ENCODE measurements around the gene LRPAP1.

LRPAP1 gene

DNA sequence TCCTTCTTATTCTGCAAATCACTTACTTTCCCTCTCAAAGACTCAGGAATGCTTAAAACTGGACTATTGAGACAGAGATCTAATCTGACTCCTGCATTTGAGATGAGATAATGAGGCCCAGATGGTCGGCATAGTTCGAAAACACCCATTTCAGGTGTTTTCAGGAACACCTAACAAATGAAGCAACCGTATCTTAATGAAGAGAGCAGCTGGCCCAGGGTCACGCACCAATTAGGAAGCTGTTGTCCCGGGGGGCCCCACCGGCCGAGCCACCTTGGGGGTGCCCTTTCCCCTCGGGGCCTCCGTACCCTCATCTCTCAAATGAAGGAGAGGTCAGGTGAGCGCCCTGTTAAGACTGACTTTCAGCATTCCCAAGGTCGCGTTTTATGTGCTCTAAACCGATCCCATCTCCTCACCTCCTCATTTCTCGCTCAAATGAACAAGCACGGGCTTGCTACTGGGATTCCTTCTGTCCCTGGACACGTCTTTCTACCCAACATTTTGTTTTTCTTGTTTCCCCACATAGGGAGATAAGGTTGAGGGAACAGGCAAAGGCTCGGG lies 824 bp downstream of the LRPAP1 start:
- no peak for DNase-seq (ENCODE audit: low read depth, low spot score)

- DNase-seq (ENCODE audit: low read depth, low spot score) = no peak
These were observed 1.5 kb downstream of the LRPAP1 start for GRCh38 chr4:3530663-3531254.

- no peak for DNase-seq (ENCODE audit: low read depth, low spot score)
These were observed 2.2 kb downstream of the LRPAP1 start for GRCh38 chr4:3530051-3530450.

DNA sequence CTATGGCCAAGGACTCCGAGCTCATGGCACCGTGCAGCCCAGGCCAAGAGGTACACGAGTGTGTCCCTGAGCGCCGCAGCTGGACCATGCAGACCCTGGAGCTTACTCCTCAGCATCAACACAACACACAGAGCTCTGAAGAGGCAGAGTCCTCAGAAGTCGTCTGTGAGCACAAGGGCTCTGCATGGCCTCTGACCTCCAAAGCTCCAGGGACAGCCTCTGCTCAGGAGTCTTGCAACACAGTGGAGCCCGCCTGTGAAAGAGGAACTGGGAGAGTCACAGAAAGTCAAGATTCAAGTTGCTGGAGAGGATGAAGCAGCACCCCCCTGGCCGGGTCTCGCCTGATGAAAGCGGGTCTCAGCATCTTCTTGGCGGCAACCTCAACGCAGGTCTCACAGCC lies 2.9 kb downstream of the LRPAP1 start:
- no peak for DNase-seq (ENCODE audit: low read depth, low spot score)

GRCh38 chr4:3527914-3528876 lies 4.0 kb downstream of the LRPAP1 start:
- DNase-seq (ENCODE audit: low read depth, low spot score) = no peak

DNA sequence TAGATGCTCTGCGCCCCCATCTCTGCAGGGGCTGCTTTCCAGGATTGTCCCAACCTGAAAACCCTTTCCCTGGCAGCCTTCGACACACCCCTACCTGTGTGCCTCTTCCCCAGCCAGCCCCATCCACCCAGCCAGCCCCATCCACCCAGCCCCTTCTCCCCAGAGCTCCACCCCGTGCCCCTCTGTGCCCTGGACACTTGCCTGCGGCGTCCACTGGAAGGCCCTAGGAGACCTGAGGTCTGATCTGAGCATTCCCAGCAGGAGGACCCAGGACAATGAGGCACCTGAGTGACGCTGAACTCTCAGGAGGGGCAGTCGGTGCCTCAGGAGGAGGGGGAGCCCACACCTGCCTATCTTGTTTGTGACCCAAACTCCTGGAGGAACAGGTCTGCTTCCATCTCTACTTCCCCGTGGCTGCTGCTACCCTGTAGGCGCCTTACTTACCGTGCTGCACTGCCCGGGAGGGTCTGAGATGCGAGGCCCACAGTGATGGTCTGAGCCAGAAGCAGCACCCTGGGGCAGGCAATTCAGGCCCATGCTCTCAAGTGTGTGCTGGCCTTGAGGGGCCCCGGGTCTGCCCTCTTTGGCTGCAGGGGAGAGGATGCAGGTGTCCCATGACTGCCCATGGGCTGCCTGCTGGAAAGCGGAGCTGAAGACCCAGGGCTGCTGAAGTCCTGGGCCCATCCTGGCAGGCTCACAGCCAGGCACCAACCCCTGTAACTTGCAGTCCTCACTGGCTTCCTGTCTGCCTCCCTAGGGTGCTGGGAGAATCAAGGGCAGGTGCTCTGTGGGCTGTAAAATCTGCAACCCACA lies 4.9 kb downstream of the LRPAP1 start:
- DNase-seq (ENCODE audit: low read depth, low spot score) = no peak

- DNase-seq (ENCODE audit: low read depth, low spot score) = no peak
These were observed 5.8 kb downstream of the LRPAP1 start for GRCh38 chr4:3526456-3526855.

GRCh38 chr4:3525532-3526430 lies 6.4 kb downstream of the LRPAP1 start:
- DNase-seq (ENCODE audit: low read depth, low spot score) = no peak

- no peak for DNase-seq (ENCODE audit: low read depth, low spot score)
These were observed 7.3 kb downstream of the LRPAP1 start for GRCh38 chr4:3524920-3525319.

DNA sequence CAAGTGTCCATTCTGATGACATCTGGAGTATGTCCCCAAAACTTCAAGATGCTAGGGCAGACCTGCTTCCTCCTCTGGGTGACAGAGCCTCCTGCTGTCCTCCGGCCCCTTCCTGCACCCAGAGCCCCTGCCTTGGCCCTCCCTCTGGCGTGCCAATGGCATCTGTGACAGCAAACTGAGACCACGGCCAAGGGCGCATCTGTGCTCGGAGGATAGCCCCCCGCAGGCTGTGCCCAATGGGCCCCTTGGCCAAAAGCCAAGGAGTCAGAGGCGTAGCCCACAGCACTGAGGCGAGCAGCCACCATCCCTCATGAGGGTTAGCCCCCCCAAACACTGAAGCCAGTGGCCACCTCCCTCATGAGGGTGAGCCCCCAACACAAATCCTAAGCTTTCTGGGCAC lies 7.9 kb downstream of the LRPAP1 start:
- DNase-seq (ENCODE audit: low read depth, low spot score) = no peak

GRCh38 chr4:3523628-3524221 lies 8.5 kb downstream of the LRPAP1 start:
- DNase-seq (ENCODE audit: low read depth, low spot score) = no peak

DNA sequence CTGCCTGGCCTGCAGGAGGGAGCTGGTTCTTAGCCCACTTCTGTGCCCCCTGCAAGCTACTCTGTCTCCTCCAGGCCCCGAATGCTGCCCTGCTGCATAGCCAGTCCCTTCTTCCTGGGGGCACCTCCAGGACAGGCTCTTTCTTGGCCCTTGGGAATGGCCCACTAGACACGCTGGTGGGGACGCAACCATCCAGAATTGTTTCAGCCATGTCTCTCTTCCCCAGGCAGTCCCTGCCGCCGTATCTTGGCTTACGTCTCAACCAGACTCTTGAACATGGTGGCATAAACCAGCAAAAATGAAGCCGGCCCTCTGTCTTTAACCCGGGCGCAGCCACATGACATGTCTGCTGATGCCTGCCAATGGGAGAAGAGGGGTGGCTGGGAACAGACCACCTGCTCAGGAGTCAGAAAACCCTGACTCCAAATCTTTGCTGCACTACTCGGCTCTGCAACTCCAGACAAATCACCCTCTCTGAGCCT lies 9.0 kb downstream of the LRPAP1 start:
- no peak for DNase-seq (ENCODE audit: low read depth, low spot score)

DNA sequence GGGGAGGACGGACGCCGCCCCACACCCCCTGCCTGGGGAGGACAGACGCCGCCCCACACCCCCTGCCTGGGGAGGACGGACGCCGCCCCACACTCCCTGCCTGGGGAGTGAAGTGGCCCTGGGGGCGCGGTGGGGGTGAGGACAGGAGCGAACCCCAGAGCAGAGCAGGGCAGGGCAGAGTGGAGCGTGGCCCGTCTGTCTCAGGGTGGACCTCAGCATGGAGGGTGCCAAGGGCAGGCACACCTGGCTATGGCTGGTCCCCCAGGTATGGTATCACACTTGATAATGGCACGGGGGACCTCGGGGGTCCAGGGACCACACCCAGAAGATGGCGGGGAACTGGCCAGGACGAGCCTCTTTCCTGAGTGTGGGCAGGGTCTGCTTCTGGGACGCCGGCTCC lies 9.6 kb downstream of the LRPAP1 start:
- DNase-seq (ENCODE audit: low read depth, low spot score) = no peak

GRCh38 chr4:3522326-3522640 lies 9.9 kb downstream of the LRPAP1 start:
- no peak for DNase-seq (ENCODE audit: low read depth, low spot score)

GRCh38 chr4:3521621-3522325 lies 10.4 kb downstream of the LRPAP1 start:
- DNase-seq (ENCODE audit: low read depth, low spot score) = no peak

DNA sequence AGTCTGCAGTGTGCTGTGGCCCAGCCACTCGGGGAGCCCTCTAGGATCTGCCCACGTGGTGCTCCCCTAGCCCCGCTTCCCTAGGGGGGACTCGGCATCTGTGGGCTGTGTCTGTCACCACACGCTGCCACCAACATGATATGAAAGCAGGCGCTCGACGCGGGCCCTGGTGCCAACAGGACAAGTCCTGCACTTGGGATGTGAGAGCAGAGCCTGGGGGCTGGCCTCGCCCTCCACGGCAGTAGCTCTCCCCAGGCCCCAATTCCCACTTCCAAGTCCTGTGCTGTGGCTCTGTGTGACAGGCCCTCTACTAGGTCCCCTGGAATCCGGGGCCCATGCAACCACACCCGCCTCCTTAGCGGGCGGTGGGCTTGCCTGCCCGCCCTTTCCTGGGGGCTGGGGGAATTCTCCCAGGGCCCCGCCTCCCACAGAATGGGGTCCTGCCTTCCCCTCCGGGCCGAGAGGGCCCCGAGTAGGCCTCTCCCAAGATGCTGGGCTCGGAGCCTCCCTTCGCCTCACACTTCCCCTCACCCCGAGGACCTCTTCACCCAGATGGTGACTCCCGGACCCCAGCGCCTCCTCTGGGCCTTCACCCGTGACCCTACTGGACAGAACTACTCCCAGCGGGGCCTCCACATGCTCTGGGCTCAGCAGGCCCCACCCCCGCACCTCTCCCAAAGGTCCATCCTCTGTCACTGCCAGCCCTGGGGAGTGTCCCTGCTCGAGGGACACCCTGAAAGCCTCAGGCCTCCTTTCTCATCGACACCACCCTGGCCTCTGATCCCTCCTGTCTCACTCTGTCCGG lies 11.2 kb downstream of the LRPAP1 start:
- DNase-seq (ENCODE audit: low read depth, low spot score) = no peak

GRCh38 chr4:3520276-3520675 lies 11.9 kb downstream of the LRPAP1 start:
- no peak for DNase-seq (ENCODE audit: low read depth, low spot score)

DNA sequence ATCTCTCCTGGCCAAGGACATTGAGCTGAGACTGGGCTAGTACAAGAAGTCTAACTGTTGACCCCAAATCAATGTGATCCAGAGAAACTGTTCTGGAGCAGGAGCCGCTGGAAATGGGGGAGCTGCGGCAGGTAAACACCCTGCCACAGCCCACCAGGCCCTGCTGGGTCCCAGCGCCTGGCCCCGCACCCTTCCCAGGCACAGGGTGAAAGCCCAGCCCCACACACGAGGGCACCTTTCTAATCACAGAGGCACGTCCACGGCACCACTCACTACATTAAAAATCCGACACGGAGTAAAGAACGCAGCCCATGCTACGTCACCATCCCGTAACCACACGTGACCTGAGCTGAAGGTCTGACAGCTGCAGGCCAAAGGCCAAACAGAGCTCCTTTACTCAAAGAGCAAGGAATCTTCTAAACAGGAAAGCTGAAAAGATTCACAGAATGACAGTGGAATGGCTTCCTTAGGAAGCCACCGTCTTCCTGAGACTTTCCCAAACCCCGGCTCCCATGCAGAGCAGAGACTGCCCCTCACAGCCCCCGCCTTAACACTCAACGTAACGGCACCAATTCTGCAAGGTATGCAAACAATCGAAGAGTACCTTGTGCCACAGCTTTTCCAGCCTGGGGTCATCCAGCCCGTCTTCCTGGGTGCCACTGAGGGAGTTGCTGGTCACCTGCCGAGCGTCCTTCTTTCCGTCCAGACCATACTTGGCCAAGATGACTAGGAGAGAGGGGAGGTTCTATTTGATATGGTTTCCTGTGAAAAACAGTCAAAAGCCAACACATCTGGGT lies 12.6 kb downstream of the LRPAP1 start:
- DNase-seq (ENCODE audit: low read depth, low spot score) = no peak

Data from activated CD4-positive, CD25-positive, alpha-beta regulatory T cell treated with anti-CD3 and anti-CD28 coated beads, Interleukin-2, amount 50 U/mL, for 16 hours (primary cell).